Activated B cell treated with CpG ODN at 0.5 μM for 24 hours (primary cell): ENCODE results near the gene RETN. TPM values are rescaled to one million over a fixed set of nuclear protein-coding genes. Genes with fewer than 3 reads are reported as not detected.

Experiments
- ATAC-seq: fragments of 200-7000 bp; cut with Tn5 transposase; one replicate; pipeline ENCODE4 v1.10.0; 2021; ENCODE audit warnings: low read depth, mild to moderate bottlenecking, moderate library complexity
- CTCF ChIA-PET: fragments of 350-600 bp; sonication (Branson Sonifier 250); formaldehyde crosslinking; loops from one replicate; lab custom pipeline; 2021; ENCODE audit warnings: antibody characterized with exemption; lab: Charles Lee
- POLR2A ChIA-PET: fragments of 350-600 bp; sonication (Branson Sonifier 250); formaldehyde crosslinking; loops from one replicate; lab custom pipeline; 2021; ENCODE audit warnings: antibody characterized with exemption; lab: Charles Lee
- DNase-seq: peaks from one replicate; pipeline ENCODE4 v3.0.0; 2022
- H3K27ac Mint-ChIP-seq: one replicate; pipeline ENCODE4 v1.8.0; 2020; ENCODE audit warnings: mixed read lengths
- H3K27me3 Mint-ChIP-seq: one replicate; pipeline ENCODE4 v1.8.0; 2021; ENCODE audit warnings: mixed read lengths
- H3K36me3 Mint-ChIP-seq: one replicate; pipeline ENCODE4 v1.8.0; 2021; ENCODE audit warnings: low read depth, mixed read lengths
- H3K4me1 Mint-ChIP-seq: one replicate; pipeline ENCODE4 v1.8.0; 2021; ENCODE audit warnings: mixed read lengths
- H3K4me3 Mint-ChIP-seq: one replicate; pipeline ENCODE4 v1.8.0; 2020; ENCODE audit warnings: mild to moderate bottlenecking, mixed read lengths
- H3K9me3 Mint-ChIP-seq: one replicate; pipeline ENCODE4 v1.8.0; 2020; ENCODE audit warnings: mixed read lengths
- CTCF ChIP-seq: fragments of 200-600 bp; IDR thresholded peaks from one replicate; pipeline ENCODE4 v1.8.0; 2022; ENCODE audit warnings: antibody characterized with exemption, mild to moderate bottlenecking
- intact Hi-C: fragments of 100-400 bp; cut with micrococcal nuclease; formaldehyde crosslinking; loops from one replicate; pipeline ENCODE4 v1.15.1; 2024
- total RNA-seq: library from RNA; stranded (reverse); gene quantifications from 2 replicates; pipeline ENCODE4 v1.2.3, GENCODE V29; 2022

The RETN gene
- total RNA-seq, 1 donor from 2014 or later: not detected

- POLR2A ChIA-PET: interaction anchor here (0.8 to 1.2 kb wide), 3 partner anchors 9 to 17 kb away, joined by 3 to 4 read pairs (median 4); partner anchors contain the start of gene TRAPPC5
- intact Hi-C loops: no loop called here
- no peak for TF ChIP-seq CTCF
- DNase-seq: no peak
- CTCF ChIA-PET: no interaction called here
- Mint-ChIP-seq H3K27me3 (no peaks in the 10 kb centered on the region), H3K4me3 (no peak overlapping the region), H3K36me3 (peaks cover 29% of the 10 kb centered on the region), H3K4me1 (peaks cover 23% of the 10 kb centered on the region), H3K9me3 (no peaks in the 10 kb centered on the region), H3K27ac (peak overlapping the region; percentile 20)
- ATAC-seq: no peak
Measured at GRCh38 chr19:7689165-7689564, 20.3 kb downstream of the RETN start.

GRCh38 chr19:7690779-7691258 lies 22.0 kb downstream of the RETN start:
- Mint-ChIP-seq H3K4me1 (peaks cover 32% of the 10 kb centered on the region), H3K27me3 (no peaks in the 10 kb centered on the region), H3K36me3 (peaks cover 22% of the 10 kb centered on the region), H3K4me3 (no peak overlapping the region), H3K9me3 (no peaks in the 10 kb centered on the region), H3K27ac (no peak overlapping the region)
- ChIA-PET POLR2A (interaction anchor here (2.0 kb wide), 1 partner anchor 15 kb away, joined by 4 read pairs; no protein-coding TSS in a partner anchor), CTCF (interaction anchor here (0.9 kb wide), 1 partner anchor 10 kb away, joined by 3 read pairs; the partner anchor contains the start of gene TRAPPC5)
- DNase-seq (no peak), ATAC-seq (no peak)
- intact Hi-C loops: no loop called here
- TF ChIP-seq CTCF: no peak

GRCh38 chr19:7691497-7691896 lies 22.6 kb downstream of the RETN start:
- H3K36me3 Mint-ChIP-seq: peaks cover 22% of the 10 kb centered on the region
- ATAC-seq (no peak), DNase-seq (no peak)
- no peak overlapping the region for H3K4me3 Mint-ChIP-seq
- POLR2A ChIA-PET: interaction anchor here (2.0 kb wide), 1 partner anchor 14 kb away, joined by 4 read pairs; no protein-coding TSS in a partner anchor
- intact Hi-C loops: no loop called here
- TF ChIP-seq CTCF: no peak
- no peaks in the 10 kb centered on the region for H3K9me3 Mint-ChIP-seq
- CTCF ChIA-PET: interaction anchor here (0.9 kb wide), 1 partner anchor 11 kb away, joined by 3 read pairs; the partner anchor contains the start of gene TRAPPC5
- peaks cover 35% of the 10 kb centered on the region for H3K4me1 Mint-ChIP-seq
- no peaks in the 10 kb centered on the region for H3K27me3 Mint-ChIP-seq
- H3K27ac Mint-ChIP-seq: no peak overlapping the region

- POLR2A ChIA-PET: interaction anchor here (1.0 to 4.1 kb wide), 3 partner anchors 9 to 13 kb away, joined by 3 to 25 read pairs (median 7); partner anchors contain the start of genes FCER2 and TRAPPC5
- intact Hi-C loops: no loop called here
- no peaks in the 10 kb centered on the region for H3K27me3 Mint-ChIP-seq
- H3K4me3 Mint-ChIP-seq: no peak overlapping the region
- CTCF ChIA-PET: no interaction called here
- no peaks in the 10 kb centered on the region for H3K9me3 Mint-ChIP-seq
- no peak overlapping the region for H3K27ac Mint-ChIP-seq
- DNase-seq: no peak
- H3K4me1 Mint-ChIP-seq: peaks cover 40% of the 10 kb centered on the region
- H3K36me3 Mint-ChIP-seq: peaks cover 30% of the 10 kb centered on the region
- TF ChIP-seq CTCF: no peak
- ATAC-seq: no peak
Measured at GRCh38 chr19:7692417-7693088, 23.7 kb downstream of the RETN start.

- no peaks in the 10 kb centered on the region for H3K9me3 Mint-ChIP-seq
- ChIA-PET CTCF (interaction anchor here (0.8 to 1.6 kb wide), 2 partner anchors 11 to 57 kb away, joined by 3 to 4 read pairs; no protein-coding TSS in a partner anchor), POLR2A (interaction anchor here (0.6 to 4.1 kb wide), 9 partner anchors 9 to 503 kb away, joined by 3 to 25 read pairs (median 6); partner anchors contain the start of gene TRAPPC5)
- H3K4me1 Mint-ChIP-seq: peaks cover 60% of the 10 kb centered on the region
- TF ChIP-seq CTCF: no peak
- peak overlapping the region; percentile 86 for H3K27ac Mint-ChIP-seq
- DNase-seq (peak; percentile 62), ATAC-seq (peak; percentile 81)
- intact Hi-C loops: loop anchor here (1.0 kb wide), 2 partner anchors 8 to 13 kb away; partner anchors contain the start of gene FCER2
- peak overlapping the region; percentile 60 for H3K4me3 Mint-ChIP-seq
- peaks cover 36% of the 10 kb centered on the region for H3K36me3 Mint-ChIP-seq
- no peaks in the 10 kb centered on the region for H3K27me3 Mint-ChIP-seq
Measured at GRCh38 chr19:7694499-7694898, 25.6 kb downstream of the RETN start.
